Fibroblast of lung (primary cell): ENCODE results near the gene DDX47. TPM values are rescaled to one million over a fixed set of nuclear protein-coding genes. Genes with fewer than 3 reads are reported as not detected.

Experiments used
- DNase-seq, 2 donors: peaks; one replicate each; pipeline versions ENCODE4 v3.0.0 to v3.0.0-alpha.2; 2010; ENCODE audit warnings: low read depth in 2 of 2
- H2AFZ ChIP-seq: 2 replicates; pipeline ENCODE4 v1.5.1; 2012; ENCODE audit warnings: low read length, control low read depth, inconsistent platforms
- H3K27ac ChIP-seq: 2 replicates; pipeline ENCODE4 v1.5.1; 2011; ENCODE audit warnings: low read length, control low read depth; ENCODE audit not compliant: insufficient read depth
- H3K27me3 ChIP-seq: 2 replicates; pipeline ENCODE4 v1.5.1; 2011; ENCODE audit warnings: mild to moderate bottlenecking, low read length; ENCODE audit not compliant: control insufficient read depth, insufficient read depth
- H3K36me3 ChIP-seq: 2 replicates; pipeline ENCODE4 v1.5.1; 2011; ENCODE audit warnings: low read length; ENCODE audit not compliant: control insufficient read depth, insufficient read depth
- H3K4me1 ChIP-seq: 2 replicates; pipeline ENCODE4 v1.5.1; 2011; ENCODE audit warnings: low read length; ENCODE audit not compliant: control insufficient read depth, insufficient read depth; ENCODE audit errors: extremely low read depth
- H3K4me2 ChIP-seq: 2 replicates; pipeline ENCODE4 v1.5.1; 2011; ENCODE audit warnings: low read length, control low read depth; ENCODE audit not compliant: insufficient read depth; ENCODE audit errors: extremely low read depth
- H3K4me3 ChIP-seq, 4 experiments: fragments of 200-600 bp in 1 of 4; sonication (generic) in 1 of 4; replicated peaks in 1 of 4; 2 replicates each; pipeline ENCODE4 v1.5.1; 2011 to 2016; ENCODE audit warnings: low read length in 4 of 4, low read depth in 3 of 4, mild to moderate bottlenecking in 3 of 4, control low read depth in 2 of 4, inconsistent platforms in 1 of 4, mixed read lengths in 1 of 4; ENCODE audit not compliant: insufficient read depth in 1 of 4; ENCODE audit errors: control extremely low read depth in 1 of 4
- H3K79me2 ChIP-seq: 2 replicates; pipeline ENCODE4 v1.5.1; 2012; ENCODE audit warnings: mild to moderate bottlenecking, low read length, inconsistent platforms; ENCODE audit not compliant: control insufficient read depth, insufficient read depth
- H3K9ac ChIP-seq: 2 replicates; pipeline ENCODE4 v1.5.1; 2011; ENCODE audit warnings: mild to moderate bottlenecking, low read length, control low read depth; ENCODE audit not compliant: insufficient read depth
- H3K9me3 ChIP-seq: 2 replicates; pipeline ENCODE4 v1.5.1; 2012; ENCODE audit warnings: low read depth, low read length; ENCODE audit not compliant: control insufficient read depth, insufficient read depth
- H4K20me1 ChIP-seq: 2 replicates; pipeline ENCODE4 v1.5.1; 2011; ENCODE audit warnings: low read length; ENCODE audit not compliant: control insufficient read depth, insufficient read depth; ENCODE audit errors: extremely low read depth
- EZH2 ChIP-seq: IDR thresholded peaks from 2 replicates; pipeline ENCODE4 v1.5.1; 2012; ENCODE audit warnings: low read length, control low read depth, mild to moderate bottlenecking; ENCODE audit errors: missing control alignments
- polyA plus RNA-seq, 2 donors: library from polyadenylated mRNA; depleted of rRNA in 1 of 2; stranded (reverse) in 1 of 2; unstranded in 1 of 2; fragments of >200 nt; gene quantifications; 2 replicates each; pipeline ENCODE4 v1.2.1, GENCODE V29; 2011 to 2012; ENCODE audit warnings: missing spikeins in 1 of 2
- total RNA-seq: library from RNA; depleted of rRNA; stranded (reverse); fragments of >200 nt; gene quantifications from 2 replicates; pipeline ENCODE4 v1.2.1, GENCODE V29; 2014
- TF ChIP-seq, protein P1 (sequence below), 2 donors: IDR thresholded peaks in 1 of 2; conservative IDR thresholded peaks in 1 of 2; 1 replicate in 1 of 2; 2 replicates in 1 of 2; pipeline ENCODE4 v1.5.1; 2011 to 2012; ENCODE audit warnings: low read length in 2 of 2, control low read depth in 1 of 2, inconsistent platforms in 1 of 2, low read depth in 1 of 2, mild to moderate bottlenecking in 1 of 2

The DDX47 gene
- total and polyA plus RNA-seq, 2 donors (not counting 1 experiment from before 2014, with no cell fraction given), result 41.9 to 83.2 TPM

DNA sequence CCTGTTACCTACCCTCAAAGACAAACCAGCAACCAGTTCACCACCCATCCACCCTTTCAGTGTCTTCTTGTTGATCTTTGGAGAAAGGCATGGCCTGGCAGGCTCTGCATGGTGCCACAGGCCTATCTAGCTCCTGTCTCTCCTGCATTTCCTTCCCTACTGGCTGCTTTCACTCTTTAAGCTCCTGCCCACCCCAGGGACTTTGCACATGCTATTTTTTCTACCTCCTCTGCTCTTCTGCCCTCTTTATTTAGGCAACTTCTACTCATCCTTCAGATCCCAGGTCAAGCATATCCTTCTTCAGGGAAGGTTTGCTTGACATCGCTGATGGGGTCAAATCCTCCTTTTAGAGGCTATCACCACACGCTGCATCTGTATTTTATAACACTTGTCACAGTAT, 51.1 kb downstream of the DDX47 start:
- H3K79me2 ChIP-seq, result no peaks in the 10 kb centered on the region
- TF ChIP-seq, protein P1, sequence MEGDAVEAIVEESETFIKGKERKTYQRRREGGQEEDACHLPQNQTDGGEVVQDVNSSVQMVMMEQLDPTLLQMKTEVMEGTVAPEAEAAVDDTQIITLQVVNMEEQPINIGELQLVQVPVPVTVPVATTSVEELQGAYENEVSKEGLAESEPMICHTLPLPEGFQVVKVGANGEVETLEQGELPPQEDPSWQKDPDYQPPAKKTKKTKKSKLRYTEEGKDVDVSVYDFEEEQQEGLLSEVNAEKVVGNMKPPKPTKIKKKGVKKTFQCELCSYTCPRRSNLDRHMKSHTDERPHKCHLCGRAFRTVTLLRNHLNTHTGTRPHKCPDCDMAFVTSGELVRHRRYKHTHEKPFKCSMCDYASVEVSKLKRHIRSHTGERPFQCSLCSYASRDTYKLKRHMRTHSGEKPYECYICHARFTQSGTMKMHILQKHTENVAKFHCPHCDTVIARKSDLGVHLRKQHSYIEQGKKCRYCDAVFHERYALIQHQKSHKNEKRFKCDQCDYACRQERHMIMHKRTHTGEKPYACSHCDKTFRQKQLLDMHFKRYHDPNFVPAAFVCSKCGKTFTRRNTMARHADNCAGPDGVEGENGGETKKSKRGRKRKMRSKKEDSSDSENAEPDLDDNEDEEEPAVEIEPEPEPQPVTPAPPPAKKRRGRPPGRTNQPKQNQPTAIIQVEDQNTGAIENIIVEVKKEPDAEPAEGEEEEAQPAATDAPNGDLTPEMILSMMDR (conservative IDR thresholded peaks at IDR 0.05 in 1 of 2, IDR thresholded peaks at IDR 0.05 in 1 of 2; ENCODE audit: low read depth in 1 of 2, low read length in 2 of 2), result no peak
- no peak for TF ChIP-seq EZH2
- H4K20me1 ChIP-seq, result no peaks in the 10 kb centered on the region
- DNase-seq, result no peak
- no peaks in the 10 kb centered on the region for H3K27me3 ChIP-seq
- H3K36me3 ChIP-seq, result peaks cover 2% of the 10 kb centered on the region
- no peaks in the 10 kb centered on the region for H3K9me3 ChIP-seq
- H3K4me2 ChIP-seq, result no peak overlapping the region
- H3K4me3 ChIP-seq, result no peak overlapping the region
- no peak overlapping the region for H3K9ac ChIP-seq
- H3K27ac ChIP-seq, result no peak overlapping the region
- no peaks in the 10 kb centered on the region for H3K4me1 ChIP-seq
- H2AFZ ChIP-seq, result no peak overlapping the region

DNA sequence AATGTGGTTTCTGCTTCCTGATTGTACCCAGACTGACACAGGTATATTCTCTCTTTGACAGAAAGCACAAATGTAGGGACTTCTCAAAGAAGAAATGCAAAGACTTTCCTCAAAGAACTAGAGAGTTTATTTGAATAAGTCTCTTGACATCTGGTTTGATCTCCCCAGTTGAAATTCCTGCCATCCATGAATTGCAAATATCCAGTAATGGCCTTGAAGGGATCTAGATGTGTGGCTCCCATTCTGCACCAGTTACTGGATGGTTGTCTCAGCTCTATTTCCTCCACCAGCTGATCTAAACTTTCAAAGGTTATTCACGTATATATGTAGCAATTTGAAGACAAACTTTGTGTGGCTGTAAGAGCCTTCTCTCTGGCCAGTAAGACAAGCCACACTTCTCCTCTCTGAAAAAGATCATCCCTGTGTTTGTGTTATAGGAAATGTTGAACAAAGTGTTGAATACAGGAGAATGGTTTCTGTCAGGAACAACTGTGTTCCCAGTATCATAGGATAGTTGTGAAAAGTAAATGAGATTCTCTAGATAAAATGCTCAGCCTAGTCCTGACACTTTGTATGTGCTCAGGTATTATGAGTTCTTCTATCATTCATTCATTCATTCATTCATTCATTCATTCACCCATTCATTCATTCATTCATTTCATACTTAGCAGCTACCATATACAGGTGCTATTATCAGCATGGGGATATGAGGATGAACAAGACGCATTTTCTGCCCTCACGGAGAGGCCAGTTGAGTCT, 55.5 kb downstream of the DDX47 start:
- TF ChIP-seq, protein P1 (conservative IDR thresholded peaks at IDR 0.05 in 1 of 2, IDR thresholded peaks at IDR 0.05 in 1 of 2; ENCODE audit: low read depth in 1 of 2, low read length in 2 of 2), result no peak
- TF ChIP-seq EZH2, result no peak
- Histone ChIP-seq H3K9me3 (no peaks in the 10 kb centered on the region), H3K27ac (no peak overlapping the region), H4K20me1 (no peaks in the 10 kb centered on the region), H3K79me2 (no peaks in the 10 kb centered on the region), H3K36me3 (no peaks in the 10 kb centered on the region), H2AFZ (no peak overlapping the region), H3K4me2 (no peak overlapping the region), H3K9ac (no peak overlapping the region), H3K4me1 (peaks cover 20% of the 10 kb centered on the region), H3K4me3 (no peak overlapping the region), H3K27me3 (no peaks in the 10 kb centered on the region)
- DNase-seq, result no peak

DNA sequence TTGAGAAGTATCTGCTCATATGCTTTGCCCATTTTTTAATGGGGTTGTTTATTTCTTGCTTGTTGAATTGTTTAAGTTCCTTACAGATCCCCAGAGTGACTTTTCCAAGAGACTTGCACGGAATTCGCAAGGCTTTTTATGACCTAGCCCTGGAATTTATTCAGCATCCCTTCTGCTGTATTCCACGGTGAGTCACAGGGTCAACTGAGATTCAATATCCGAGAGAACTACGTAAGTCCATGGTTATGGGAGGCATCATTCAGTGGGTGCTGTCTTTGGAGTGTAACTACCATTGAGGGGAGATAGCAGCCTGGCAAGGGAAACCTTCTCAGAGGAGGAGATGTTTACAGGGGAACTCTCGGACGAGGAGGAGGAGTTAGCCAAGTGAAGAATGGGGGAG, 57.3 kb downstream of the DDX47 start:
- no peak overlapping the region for H2AFZ ChIP-seq
- H3K4me2 ChIP-seq, result peak overlapping the region; percentile 72
- no peaks in the 10 kb centered on the region for H3K27me3 ChIP-seq

More for the DNA sequence above, 57.3 kb downstream of the DDX47 start:
- Histone ChIP-seq H3K4me3 (no peak overlapping the region), H3K79me2 (no peaks in the 10 kb centered on the region), H3K36me3 (no peaks in the 10 kb centered on the region), H3K4me1 (peaks cover 20% of the 10 kb centered on the region), H3K9ac (no peak overlapping the region), H4K20me1 (no peaks in the 10 kb centered on the region), H3K9me3 (no peaks in the 10 kb centered on the region), H3K27ac (peak overlapping the region; percentile 94)
- TF ChIP-seq EZH2, result no peak
- TF ChIP-seq, protein P1 (conservative IDR thresholded peaks at IDR 0.05 in 1 of 2, IDR thresholded peaks at IDR 0.05 in 1 of 2; ENCODE audit: low read depth in 1 of 2, low read length in 2 of 2), result no peak
- DNase-seq, result peak; percentile 90 to 100
